Stimulated activated CD4-positive, alpha-beta T cell treated with anti-CD3 and anti-CD28 coated beads, Interleukin-12 subunit alpha, Interleukin-12 subunit beta, amount 100 ng/mL, for 4 hours (primary cell): ENCODE measurements around the gene SRSF8.
"Not testable (repeated sequence)": the region's sequence is repeated elsewhere in the genome, so short reads cannot be mapped to it uniquely, and the experiment has no call there.

Experiments used
- DNase-seq: peaks from one replicate; pipeline ENCODE4 v3.0.0-alpha.2; 2020

SRSF8 gene

DNA sequence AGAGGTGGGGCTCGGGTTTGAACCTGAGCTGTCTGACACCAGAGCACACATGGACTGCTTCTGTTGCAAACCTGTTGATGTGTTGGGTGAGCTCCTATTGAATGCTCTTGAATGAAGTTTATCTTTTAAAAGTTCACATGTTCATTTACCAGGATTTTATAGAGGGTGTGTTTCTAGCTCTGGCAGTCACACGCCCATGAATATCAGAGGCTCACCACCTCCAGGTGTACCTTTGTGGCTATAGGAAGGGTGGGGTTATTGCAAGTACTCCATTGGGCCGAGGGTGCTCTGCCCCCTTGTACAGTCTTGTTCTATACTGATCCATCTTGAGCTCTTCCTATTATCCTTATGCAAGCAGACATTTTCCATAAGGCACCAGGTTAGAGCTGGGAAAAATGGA, 32.1 kb downstream of the SRSF8 start:
- DNase-seq, result no peak

DNA sequence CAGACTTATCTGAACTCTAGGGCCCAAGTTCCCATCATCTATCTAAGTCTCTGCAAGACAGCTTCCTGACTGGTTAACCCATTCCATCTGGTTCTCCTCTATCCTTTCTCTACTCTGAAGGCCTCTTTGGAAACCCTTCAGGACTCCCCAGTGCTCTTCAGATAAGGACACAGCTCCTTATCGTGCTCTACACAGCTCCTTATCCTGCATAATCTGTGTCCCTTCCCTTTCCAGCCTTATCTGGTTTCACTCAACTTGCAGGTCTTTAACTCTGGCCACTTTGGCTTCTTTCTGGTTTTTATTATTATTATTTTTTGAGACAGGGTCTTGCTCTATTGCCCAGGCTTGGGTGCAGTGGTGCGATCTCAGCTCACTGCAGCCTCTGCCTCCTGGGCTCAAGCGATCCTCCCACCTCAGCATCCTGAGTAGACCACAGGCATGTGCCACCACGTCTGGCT, 33.5 kb downstream of the SRSF8 start:
- no peak for DNase-seq

DNA sequence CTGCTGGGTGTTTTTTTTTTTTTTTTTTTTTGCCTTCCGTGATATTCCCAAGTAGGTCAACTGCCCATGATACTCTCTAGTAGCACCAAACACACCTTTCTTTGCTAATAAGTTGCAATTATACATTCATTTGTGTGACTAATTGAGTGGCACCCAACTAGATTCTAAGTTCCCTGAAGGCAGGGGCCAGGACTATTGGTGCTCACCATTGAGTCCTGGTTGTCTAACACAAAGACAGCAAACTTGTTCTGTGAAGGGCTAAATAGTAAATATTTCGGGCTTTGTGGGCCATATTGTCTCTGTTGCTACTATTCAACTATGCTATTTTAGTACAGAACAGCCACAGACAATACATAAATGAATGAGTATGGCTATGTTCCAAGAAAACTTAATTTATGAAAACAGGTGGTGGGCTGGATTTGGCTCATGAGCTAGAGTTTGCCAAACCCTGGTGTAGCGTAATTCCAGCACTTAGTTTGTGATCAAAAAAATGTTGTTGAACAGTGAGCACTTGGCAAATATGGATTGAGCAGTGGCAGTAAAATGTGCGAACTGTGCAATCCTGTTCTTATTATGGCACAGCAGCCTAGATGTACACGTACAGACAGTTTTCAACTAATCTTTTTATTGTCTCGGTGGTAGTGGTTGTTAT, 34.3 kb downstream of the SRSF8 start:
- no peak for DNase-seq

- DNase-seq, result no peak
Observed at GRCh38 chr11:95101935-95102334, 35.2 kb downstream of the SRSF8 start.

- no peak for DNase-seq
Observed at GRCh38 chr11:95102733-95103132, 36.0 kb downstream of the SRSF8 start.

DNA sequence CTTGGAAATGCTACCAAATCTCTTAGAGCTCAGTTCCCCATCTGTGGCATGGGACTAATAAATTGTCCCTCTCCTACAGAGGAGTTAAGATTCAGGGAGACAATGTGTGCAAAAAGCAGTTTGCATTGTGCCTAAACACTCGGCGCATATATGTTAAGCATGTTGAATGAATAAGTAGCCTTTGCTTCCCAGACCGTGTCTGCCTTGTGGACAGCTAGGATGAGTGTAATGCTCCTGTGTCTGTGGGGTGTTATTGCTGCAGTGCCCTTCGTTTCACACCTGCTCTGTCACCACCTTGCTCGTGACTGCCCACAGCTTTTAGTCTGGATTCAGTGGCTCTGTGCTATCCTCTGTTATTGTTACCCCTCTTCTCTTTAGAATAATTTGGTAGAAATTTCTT, 37.0 kb downstream of the SRSF8 start:
- DNase-seq, result no peak

DNA sequence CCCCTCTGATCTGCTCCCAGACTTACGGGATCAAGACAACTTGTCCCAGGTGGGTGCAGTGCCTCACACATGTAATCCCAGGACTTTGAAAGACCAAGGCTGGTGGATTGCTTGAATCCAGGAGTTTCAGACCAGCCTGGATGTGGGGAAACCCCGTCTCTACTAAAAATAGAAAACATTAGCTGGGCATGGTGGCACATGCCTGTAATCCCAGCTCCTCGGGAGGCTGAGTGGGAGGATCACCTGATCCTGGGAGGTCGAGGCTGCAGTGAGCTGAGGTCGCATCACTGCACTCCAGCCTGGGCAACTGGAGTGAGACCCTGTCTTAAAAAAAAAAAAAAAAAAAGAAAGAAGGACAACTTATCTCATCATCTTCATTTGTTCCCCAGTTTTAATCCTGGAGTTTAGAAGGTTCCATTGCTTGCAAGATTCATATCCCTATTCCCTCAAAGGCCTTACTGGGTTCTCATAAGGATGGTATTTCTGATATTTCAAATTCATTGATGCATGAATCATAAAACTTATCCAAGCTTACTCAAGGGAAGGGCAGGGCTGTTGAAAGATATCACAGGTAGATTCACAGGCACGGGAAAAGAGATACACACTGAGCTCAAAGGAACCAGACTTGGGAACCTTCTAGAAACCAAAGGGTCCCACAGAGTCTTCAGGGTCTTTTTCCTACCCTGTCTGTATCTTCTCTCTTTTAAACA, 37.6 kb downstream of the SRSF8 start:
- DNase-seq, result no peak

- DNase-seq, result no peak
Observed at GRCh38 chr11:95104856-95105255, 38.1 kb downstream of the SRSF8 start.

DNA sequence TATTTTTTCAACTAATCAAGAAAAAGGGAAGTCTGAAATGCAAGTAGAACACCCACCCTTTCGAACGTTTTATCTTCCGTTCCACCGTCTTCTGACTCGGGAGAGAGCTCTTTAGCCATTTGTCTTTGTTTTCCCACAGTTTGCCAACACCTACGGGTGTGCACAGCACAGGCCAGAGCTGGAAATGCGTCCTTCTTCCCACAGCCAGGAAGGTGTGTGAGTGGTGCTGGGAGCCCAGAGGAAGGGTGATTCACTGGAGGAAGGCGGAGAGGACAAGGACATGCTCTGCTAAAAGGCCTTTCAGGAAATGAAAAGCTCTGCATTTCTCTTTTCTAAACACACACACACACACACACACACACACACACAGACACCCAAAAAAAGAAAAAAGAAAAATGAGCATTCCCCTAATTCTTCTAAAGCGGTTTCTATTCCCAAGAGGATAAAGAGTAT, 41.5 kb downstream of the SRSF8 start:
- no peak for DNase-seq

- DNase-seq, result no peak
Observed at GRCh38 chr11:95108671-95109551, 42.2 kb downstream of the SRSF8 start.

DNA sequence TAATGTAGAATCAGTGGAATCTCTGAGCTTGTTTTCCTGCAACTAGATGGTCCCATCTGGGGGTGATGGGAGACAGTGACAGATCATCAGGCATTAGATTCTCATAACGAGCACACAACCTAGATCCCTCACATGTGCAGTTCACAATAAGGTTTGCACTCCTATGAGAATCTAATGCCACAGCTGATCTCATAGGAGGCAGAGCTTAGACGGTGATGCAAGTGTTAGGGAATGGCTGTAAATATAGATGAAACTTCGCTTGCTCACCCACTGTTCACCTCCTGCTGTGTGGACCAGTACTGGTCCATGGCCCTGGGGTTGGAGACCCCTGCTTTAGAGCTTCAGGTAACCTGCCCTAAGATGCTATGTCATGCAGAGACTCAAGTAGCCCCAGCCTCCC, 44.8 kb downstream of the SRSF8 start:
- not testable (repeated sequence) for DNase-seq

GRCh38 chr11:95111923-95112540, 45.3 kb downstream of the SRSF8 start:
- DNase-seq, result no peak

DNA sequence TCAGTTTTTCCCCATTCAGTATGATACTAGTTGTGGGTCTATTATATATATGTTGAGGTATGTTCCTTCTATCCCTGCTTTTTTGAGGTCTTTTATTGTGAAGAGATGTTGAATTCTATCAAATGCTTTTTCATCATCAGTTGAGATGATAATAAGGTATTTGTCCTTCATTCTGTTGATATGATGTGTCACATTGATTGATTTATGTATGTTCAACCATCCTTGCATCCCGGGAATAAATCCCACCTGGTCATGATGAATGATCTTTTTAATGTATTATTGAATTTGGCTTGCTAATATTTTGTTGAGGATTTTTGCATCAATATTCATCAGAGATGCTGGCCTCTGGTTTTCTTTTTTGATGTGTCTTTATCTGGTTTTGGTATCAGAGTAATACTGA, 48.9 kb downstream of the SRSF8 start:
- no peak for DNase-seq

DNA sequence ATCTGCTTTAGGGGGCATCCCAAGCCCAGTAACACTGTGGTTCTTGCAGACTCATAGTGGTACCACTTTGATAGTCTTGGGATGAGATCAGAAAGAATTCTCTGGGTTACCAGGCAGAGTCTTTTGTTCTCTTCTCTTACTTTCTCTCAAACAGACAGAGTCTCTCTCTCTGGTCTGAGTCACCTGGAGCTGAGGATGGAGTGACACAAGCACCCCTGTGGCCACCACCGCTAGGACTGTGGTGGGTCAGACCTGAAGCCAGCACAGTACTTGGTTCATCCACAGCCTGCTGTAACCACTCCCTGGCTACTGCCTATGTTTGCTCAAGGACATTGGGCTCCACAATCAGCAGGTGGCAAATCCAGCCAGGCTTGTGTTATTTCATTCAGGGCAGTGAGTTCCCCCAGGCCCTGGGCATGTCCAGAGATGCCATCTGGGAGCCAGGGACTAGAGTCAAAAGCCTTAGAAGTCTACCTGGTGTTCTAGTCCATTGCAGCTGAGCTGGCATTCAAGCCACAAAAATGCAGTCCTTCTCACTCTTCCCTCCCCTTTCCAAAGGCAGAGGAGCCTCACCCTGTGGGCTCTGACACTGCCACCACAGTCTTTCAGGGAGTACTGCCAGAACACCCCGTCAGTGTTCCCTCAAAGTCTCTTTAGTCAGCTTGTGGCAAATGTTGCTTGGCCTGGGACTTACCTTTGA, 52.8 kb downstream of the SRSF8 start:
- DNase-seq, result no peak
